Dedifferentiated amniotic fluid mesenchymal stem cell (primary cell): ENCODE data around the gene POLE4.

Source experiments
- DNase-seq: peaks from one replicate; pipeline ENCODE4 v3.0.0-alpha.2; 2016; ENCODE audit errors: extremely low spot score

The POLE4 gene

GRCh38 chr2:74958274-74959105, at the start of gene POLE4:
POLE4 (plus strand) TSS chr2:74958643; CDS start chr2:74958680, 37 bp downstream.
- peak; percentile 68 for DNase-seq

GRCh38 chr2:74908748-74909444, 49.5 kb upstream of the POLE4 start:
- no peak for DNase-seq

GRCh38 chr2:74910245-74910644, 48.2 kb upstream of the POLE4 start:
- peak; percentile 55 for DNase-seq

- no peak for DNase-seq
These were observed 47.4 kb upstream of the POLE4 start for GRCh38 chr2:74911061-74911460.

GRCh38 chr2:74915743-74916142, 42.7 kb upstream of the POLE4 start:
- DNase-seq = no peak

GRCh38 chr2:74916394-74916793, 42.0 kb upstream of the POLE4 start:
- DNase-seq = no peak

GRCh38 chr2:74917702-74918619, 40.5 kb upstream of the POLE4 start:
- DNase-seq = peak; percentile 75

GRCh38 chr2:74919827-74920226, 38.6 kb upstream of the POLE4 start:
- no peak for DNase-seq

- no peak for DNase-seq
These were observed 37.2 kb upstream of the POLE4 start for GRCh38 chr2:74921236-74921736.

- no peak for DNase-seq
These were observed 35.7 kb upstream of the POLE4 start for GRCh38 chr2:74922592-74923227.

GRCh38 chr2:74924463-74925265, 33.8 kb upstream of the POLE4 start:
- DNase-seq = no peak

GRCh38 chr2:74925361-74925786, 33.1 kb upstream of the POLE4 start:
- DNase-seq = no peak

- DNase-seq = no peak
These were observed 30.8 kb upstream of the POLE4 start for GRCh38 chr2:74927621-74928020.

- DNase-seq = no peak
These were observed 27.5 kb upstream of the POLE4 start for GRCh38 chr2:74930811-74931486.

GRCh38 chr2:74931940-74932339, 26.5 kb upstream of the POLE4 start:
- no peak for DNase-seq

- no peak for DNase-seq
These were observed 22.5 kb upstream of the POLE4 start for GRCh38 chr2:74935975-74936391.

- no peak for DNase-seq
These were observed 21.1 kb upstream of the POLE4 start for GRCh38 chr2:74937221-74937880.

- DNase-seq = no peak
These were observed 20.2 kb upstream of the POLE4 start for GRCh38 chr2:74938264-74938663.
